Motor neuron (in vitro differentiated cells): ENCODE results near the gene GPR21. TPM values are rescaled to one million over a fixed set of nuclear protein-coding genes. Genes with fewer than 3 reads are reported as not detected.

Source experiments
- ATAC-seq, 8 experiments: fragments of 200-7000 bp; cut with Tn5 transposase; replicated peaks in 6 of 8; 2 replicates each; pipeline ENCODE4 v1.8.0; 2021; ENCODE audit warnings: mild to moderate bottlenecking in 8 of 8, moderate library complexity in 8 of 8
- H3K27ac ChIP-seq, 2 donors: fragments of 250-450 bp; sonication (Bioruptor Pico); 2 replicates each; pipeline ENCODE4 v1.9.0; 2021; ENCODE audit warnings: antibody characterized with exemption in 2 of 2, mild to moderate bottlenecking in 2 of 2, moderate library complexity in 1 of 2
- H3K4me1 ChIP-seq, 2 donors: fragments of 250-450 bp; sonication (Bioruptor Pico); replicated peaks in 1 of 2; 2 replicates each; pipeline ENCODE4 v1.6.1; 2021; ENCODE audit warnings: antibody characterized with exemption in 2 of 2, mild to moderate bottlenecking in 2 of 2, moderate library complexity in 1 of 2
- H3K4me3 ChIP-seq, 5 donors: fragments of 250-450 bp; sonication (Bioruptor Pico); 2 replicates each; pipeline ENCODE4 v1.9.0; 2021; ENCODE audit warnings: antibody characterized with exemption in 5 of 5, mild to moderate bottlenecking in 5 of 5, moderate library complexity in 4 of 5
- WGBS, 10 experiments: fragments of 450-650 bp; shearing (Covaris generic); methylation state at CpG; one replicate each; pipeline ENCODE4 v1.0.0; 2022; 5-methylcytosine and 5-hydroxymethylcytosine counted together
- in situ Hi-C, 9 experiments: fragments of 400-800 bp; cut with MboI; loops; one replicate each; pipeline ENCODE4 v1.15.0; 2021; ENCODE audit warnings: low sequenced_read_pairs in 9 of 9, low pct_unique_long_range_greater_than_20kb in 2 of 9; ENCODE audit not compliant: unreplicated experiment in 9 of 9
- total RNA-seq, 8 experiments: library from RNA; unstranded; fragments of 300-600 nt; gene quantifications; 2 replicates each; pipeline versions ENCODE4 v1.2.3 to v1.2.4, GENCODE V29; 2022

The GPR21 gene
- total RNA-seq, 8 experiments from 2014 or later, result 0.27 to 2.7 (median 0.63) TPM

DNA sequence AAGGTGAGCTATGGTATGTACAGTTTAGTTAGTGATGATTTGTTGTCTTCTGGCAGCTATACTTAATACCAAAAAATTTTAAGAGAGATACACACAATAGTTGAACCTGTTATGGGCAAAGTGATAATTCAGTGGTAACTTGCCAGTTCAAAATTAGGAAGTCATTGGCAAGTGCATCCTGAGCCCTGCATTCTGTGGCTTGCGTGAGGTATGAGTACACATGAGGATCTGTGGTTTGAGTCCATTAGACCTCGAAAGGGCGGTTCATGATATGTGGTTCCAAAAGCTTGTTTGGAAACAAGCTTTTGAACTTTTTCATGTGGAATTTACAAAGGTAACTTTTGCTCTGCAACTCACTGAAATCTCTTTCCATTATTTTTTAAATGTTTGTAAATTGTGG, 47.0 kb downstream of the GPR21 start:
- Histone ChIP-seq H3K4me3 (no peak overlapping the region), H3K4me1 (no peaks in the 10 kb centered on the region), H3K27ac (no peak overlapping the region)
- in situ Hi-C loops, result loop anchor here in 5 of 9 experiments (10.0 to 25.0 kb wide), 5 partner anchors 157 to 282 kb away; partner anchors contain the start of gene CRB2 (in 3 of the 5)
- ATAC-seq, result no peak
- 90 to 100% (median 94%) methylated on average over 1 to 3 of the region's 3 CpGs; no CpG with 5 or more reads in 1 of the 10 experiments for WGBS, 10 experiments

DNA sequence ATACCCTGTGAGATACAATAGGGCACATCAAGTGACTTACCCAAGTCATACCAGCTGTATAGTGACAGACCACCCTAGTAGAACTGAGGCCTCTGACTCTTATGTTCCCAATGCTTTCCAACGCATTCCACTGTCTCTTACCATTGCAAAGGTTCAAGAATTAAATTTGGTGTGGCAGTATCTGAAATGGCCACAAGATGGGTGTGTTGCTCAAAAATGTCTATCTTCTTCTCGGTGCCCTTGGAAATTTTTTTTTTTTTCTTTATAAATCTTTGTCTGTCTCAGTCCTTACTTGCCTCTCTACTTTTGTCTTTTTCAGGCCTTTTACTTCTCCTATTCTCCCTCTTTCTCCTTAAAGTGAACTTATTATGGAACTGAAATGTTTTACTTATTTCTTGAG, 48.4 kb downstream of the GPR21 start:
- ATAC-seq, result peak in 4 of 8 experiments; percentile 28 to 77 (median 72)
- Histone ChIP-seq H3K4me3 (no peak overlapping the region), H3K27ac (no peak overlapping the region), H3K4me1 (no peaks in the 10 kb centered on the region)
- in situ Hi-C loops, result loop anchor here in 5 of 9 experiments (10.0 to 25.0 kb wide), 5 partner anchors 155 to 280 kb away; partner anchors contain the start of gene CRB2 (in 3 of the 5)
- 0 to 83% (median 27%) methylated on average over 1 to 2 of the region's 2 CpGs for WGBS, 10 experiments

DNA sequence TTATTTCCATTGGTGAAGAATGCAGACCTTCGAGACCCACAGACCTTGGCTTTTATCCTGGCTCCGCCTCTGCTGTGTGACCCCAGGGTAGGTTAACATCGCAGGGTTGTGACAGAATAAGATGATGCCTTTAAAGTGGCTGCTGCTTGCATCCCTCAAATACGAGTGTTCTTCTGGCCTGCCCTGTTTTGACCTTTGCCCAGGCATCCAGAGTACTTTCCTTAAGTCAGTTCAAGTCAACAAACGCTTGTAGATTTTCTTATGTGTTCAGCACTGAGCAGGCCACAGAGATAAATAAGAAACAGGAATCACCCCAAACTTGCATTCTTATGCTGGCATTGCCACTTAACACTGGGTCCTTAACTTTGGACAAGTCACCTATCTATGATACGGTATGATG, 50.2 kb downstream of the GPR21 start:
- Histone ChIP-seq H3K4me3 (no peak overlapping the region), H3K4me1 (no peaks in the 10 kb centered on the region), H3K27ac (no peak overlapping the region)
- no peak for ATAC-seq
- 86 to 100% (median 95%) methylated on average over 1 to 6 of the region's 6 CpGs; no CpG with 5 or more reads in 2 of the 10 experiments for WGBS, 10 experiments
- in situ Hi-C loops, result loop anchor here in 5 of 9 experiments (10.0 to 25.0 kb wide), 5 partner anchors 154 to 279 kb away; partner anchors contain the start of gene CRB2 (in 3 of the 5)

DNA sequence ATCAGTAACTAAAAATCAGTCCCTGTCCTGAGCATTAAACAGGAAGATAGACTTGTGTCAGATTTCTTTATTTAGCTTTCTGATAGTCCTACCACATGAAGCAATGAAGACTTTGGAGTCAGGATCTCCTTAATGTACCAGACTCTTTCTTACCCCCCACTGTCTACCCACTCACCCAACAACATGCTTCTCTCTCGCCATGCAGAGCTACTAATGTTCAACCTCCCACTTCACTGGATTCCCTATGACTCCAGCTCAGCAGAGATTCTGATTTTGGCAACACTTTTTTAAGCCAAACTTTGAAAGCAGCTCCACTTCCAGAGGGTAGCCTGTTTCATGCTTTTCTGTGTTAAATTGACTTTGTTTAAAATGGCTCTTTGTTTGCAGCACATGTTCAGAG, 50.8 kb downstream of the GPR21 start:
- Histone ChIP-seq H3K4me3 (no peak overlapping the region), H3K4me1 (no peaks in the 10 kb centered on the region), H3K27ac (no peak overlapping the region)
- in situ Hi-C loops, result loop anchor here in 5 of 9 experiments (10.0 to 25.0 kb wide), 5 partner anchors 153 to 278 kb away; partner anchors contain the start of gene CRB2 (in 3 of the 5)
- no peak for ATAC-seq
- WGBS, 10 experiments, result 75 to 100% (median 95%) methylated on average over 1 of the region's 1 CpG; no CpG with 5 or more reads in 6 of the 10 experiments

Other genes with a start within 250 kb of the GPR21 start
- under 1 TPM in 2 of 8 experiments, not detected in 6; 0.25 to 0.52 TPM for gene OR5C1, start 244.7 kb upstream of the GPR21 start, total RNA-seq
- gene OR1K1, start 233.5 kb upstream of the GPR21 start, total RNA-seq, result 1 to 10 TPM in 2 of 8 experiments, under 1 TPM in 3, not detected in 3; 0.27 to 1.5 (median 0.54) TPM
- gene PDCL, start 205.1 kb upstream of the GPR21 start, total RNA-seq, result 10 to 100 TPM; 19.8 to 26.0 (median 21.3) TPM
- gene RC3H2, start 128.3 kb upstream of the GPR21 start, total RNA-seq, result 10 to 100 TPM; 31.6 to 65.3 (median 44.8) TPM
- 10 to 100 TPM in 6 of 8 experiments, 1 to 10 TPM in 2; 9.2 to 16.9 (median 14.0) TPM for gene ZBTB6, start 120.3 kb upstream of the GPR21 start, total RNA-seq
- gene ZBTB26, start 102.2 kb upstream of the GPR21 start, total RNA-seq, result 10 to 100 TPM in 2 of 8 experiments, 1 to 10 TPM in 6; 3.0 to 14.2 (median 9.2) TPM
- gene RABGAP1, start 92.6 kb upstream of the GPR21 start, total RNA-seq, result 10 to 100 TPM; 13.0 to 69.2 (median 37.4) TPM
- 10 to 100 TPM; 17.5 to 60.7 (median 43.7) TPM for gene STRBP, start 234.9 kb downstream of the GPR21 start, total RNA-seq